Measurements from ENCODE around the gene PRR3. TPM values are rescaled to one million over a fixed set of nuclear protein-coding genes. Genes with fewer than 3 reads are reported as not detected.

Gene PRR3
- total RNA-seq, 4 donors from 2014 or later, result 5.0 to 10.4 (median 7.5) TPM

- TF ChIP-seq CTCF (IDR thresholded peaks at IDR 0.05), result no peak
- peak; percentile 93 for ATAC-seq (ENCODE audit: low FRiP score)
- peak; percentile 96 for DNase-seq (ENCODE audit: low spot score)
Measured at GRCh38 chr6:30556066-30556905, 809 bp upstream of the PRR3 start, which contains the start of gene GNL1. Gene GNL1 (minus strand): TSS chr6:30556489. CDS start chr6:30556203, 286 bp downstream.

GRCh38 chr6:30557683-30557981 lies 537 bp downstream of the PRR3 start:
- TF ChIP-seq CTCF (IDR thresholded peaks at IDR 0.05), result no peak
- ATAC-seq (ENCODE audit: low FRiP score) (no peak), DNase-seq (ENCODE audit: low spot score) (no peak)

- no peak for DNase-seq (ENCODE audit: low spot score)
- TF ChIP-seq CTCF (IDR thresholded peaks at IDR 0.05), result no peak
- no peak for ATAC-seq (ENCODE audit: low FRiP score)
Measured at GRCh38 chr6:30560930-30561329, 3.8 kb downstream of the PRR3 start.

GRCh38 chr6:30562470-30563425 lies 5.7 kb downstream of the PRR3 start:
- no peak for DNase-seq (ENCODE audit: low spot score)
- no peak for ATAC-seq (ENCODE audit: low FRiP score)
- TF ChIP-seq CTCF (IDR thresholded peaks at IDR 0.05), result no peak

GRCh38 chr6:30564114-30564513 lies 7.0 kb downstream of the PRR3 start:
- no peak for TF ChIP-seq CTCF (IDR thresholded peaks at IDR 0.05)
- no peak for ATAC-seq (ENCODE audit: low FRiP score)
- no peak for DNase-seq (ENCODE audit: low spot score)

- TF ChIP-seq CTCF (IDR thresholded peaks at IDR 0.05), result no peak
- no peak for DNase-seq (ENCODE audit: low spot score)
- ATAC-seq (ENCODE audit: low FRiP score), result no peak
Measured at GRCh38 chr6:30565772-30566171, 8.7 kb downstream of the PRR3 start.

Measured in omental fat pad (tissue), 4 donors.